GM11168 (cell line): ENCODE measurements around the gene PDE4D.

Source experiments
- in situ Hi-C: fragments of 300-500 bp; cut with MboI; formaldehyde crosslinking; loops from one replicate; pipeline ENCODE4 v1.12.0; 2022; ENCODE audit warnings: low sequenced_read_pairs; ENCODE audit not compliant: unreplicated experiment

Gene PDE4D

DNA sequence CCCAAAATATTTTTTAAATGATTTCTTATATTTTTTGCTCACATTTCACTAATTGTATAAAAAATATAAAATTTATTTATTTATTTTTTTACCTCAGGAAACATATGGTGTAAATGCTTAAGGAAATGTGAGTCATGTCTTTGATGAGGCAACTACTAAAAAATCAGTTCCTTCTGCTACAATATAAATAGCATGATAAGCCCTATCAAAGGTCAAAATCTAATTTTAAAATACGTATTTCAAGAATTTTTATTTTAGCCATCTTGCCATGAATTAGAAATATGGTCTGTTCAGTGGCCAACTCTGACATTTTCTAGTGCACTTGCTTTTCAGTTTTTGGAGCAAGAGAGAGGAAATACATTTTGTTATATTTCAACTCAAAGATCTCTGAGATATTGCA is 50.5 kb downstream of the PDE4D start:
- in situ Hi-C loops, result no loop called here

DNA sequence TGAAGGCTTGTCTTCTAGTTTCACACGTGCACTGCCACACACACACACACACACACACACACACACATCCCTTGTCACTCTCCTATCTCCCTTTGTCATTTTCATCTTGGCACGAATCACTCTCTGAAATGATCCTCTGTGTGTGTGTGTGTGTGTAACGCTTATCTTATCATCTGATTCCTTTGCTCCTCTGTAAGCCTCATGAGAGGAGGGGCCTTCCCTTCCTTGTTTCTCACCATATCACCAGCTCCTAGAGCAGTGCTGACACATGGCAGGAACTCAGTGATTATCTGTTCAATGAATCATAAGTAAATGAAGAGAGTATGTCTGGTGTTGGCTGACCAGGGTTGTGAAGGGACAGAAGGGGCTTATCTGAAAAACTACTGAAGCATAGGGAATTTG is 53.3 kb downstream of the PDE4D start:
- in situ Hi-C loops, result no loop called here

- in situ Hi-C loops, result no loop called here
Observed at GRCh38 chr5:59838989-59839388, 54.5 kb downstream of the PDE4D start.

GRCh38 chr5:59838067-59838466 is 55.5 kb downstream of the PDE4D start:
- in situ Hi-C loops, result no loop called here

- in situ Hi-C loops, result no loop called here
Observed at GRCh38 chr5:59837071-59837470, 56.5 kb downstream of the PDE4D start.

DNA sequence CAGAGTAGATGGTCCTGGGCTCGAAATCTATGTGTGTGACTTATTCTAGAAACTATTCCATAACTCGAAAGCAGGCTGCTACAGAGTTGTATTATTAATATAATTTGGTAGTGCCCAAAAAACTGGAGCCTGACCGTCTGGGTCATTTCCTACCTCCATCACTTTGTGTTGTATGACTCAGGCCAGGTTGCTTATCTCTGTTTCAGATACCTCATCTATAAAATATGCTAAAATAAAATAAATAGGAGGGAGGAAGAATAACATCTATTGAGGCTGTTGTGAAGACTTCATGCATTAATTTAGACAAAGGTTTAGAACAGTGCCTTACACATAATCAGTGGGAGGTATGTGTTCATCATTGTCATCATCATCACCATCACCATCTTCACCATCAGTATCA is 57.7 kb downstream of the PDE4D start:
- in situ Hi-C loops, result no loop called here

DNA sequence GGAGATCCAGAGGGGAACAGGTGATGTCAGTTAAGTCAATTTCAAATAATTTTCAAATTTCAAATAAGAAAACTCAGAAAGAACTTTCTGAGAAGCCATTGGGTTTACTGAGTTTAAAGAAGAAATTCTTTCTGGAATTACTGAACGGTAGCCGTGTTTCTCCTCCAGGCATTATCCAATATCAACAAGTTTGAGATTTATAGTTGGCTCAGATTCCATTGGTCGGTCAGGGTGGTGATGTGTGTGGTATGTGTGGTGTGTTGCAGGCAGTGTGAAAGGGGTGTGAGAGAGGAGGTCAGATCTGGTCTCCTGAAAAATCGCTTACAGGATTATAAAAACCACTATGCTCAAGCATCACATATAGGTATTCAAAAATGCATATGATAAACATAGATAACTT is 60.1 kb downstream of the PDE4D start:
- in situ Hi-C loops, result no loop called here

DNA sequence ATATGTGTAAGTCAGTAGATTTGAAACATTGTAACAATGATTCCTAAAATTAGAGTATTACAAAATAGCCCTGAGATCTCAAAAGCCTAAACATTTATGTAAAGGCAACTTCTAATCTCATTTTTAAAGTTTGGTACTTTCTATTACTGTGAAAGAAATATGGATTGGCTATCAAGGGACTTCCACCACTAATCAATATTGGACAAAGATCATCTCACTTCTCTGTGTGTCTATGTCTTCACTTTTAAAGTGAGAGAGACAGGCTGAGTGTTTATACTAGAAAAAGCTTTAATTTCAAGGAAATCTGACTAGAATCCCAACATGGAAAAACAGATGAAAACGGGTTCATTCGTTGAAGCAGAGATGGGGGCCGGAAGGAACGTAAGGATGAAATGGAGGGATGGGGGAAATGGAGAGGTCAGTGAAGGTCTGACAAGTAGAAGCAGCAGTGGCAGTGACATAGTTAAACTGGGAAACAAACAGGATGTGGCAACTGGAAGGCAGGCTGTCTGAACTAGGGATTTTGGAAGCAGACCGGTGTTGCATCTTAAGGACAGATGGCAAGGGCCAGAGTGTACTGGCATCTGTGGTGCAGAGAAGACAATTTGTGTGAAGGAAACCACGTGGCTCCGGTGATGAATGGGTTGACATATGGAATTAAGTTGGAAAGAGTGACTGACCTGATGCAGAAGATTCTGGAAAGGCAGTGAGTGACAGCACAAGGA is 60.8 kb downstream of the PDE4D start:
- in situ Hi-C loops, result no loop called here

- in situ Hi-C loops, result no loop called here
Observed at GRCh38 chr5:59831326-59832010, 62.1 kb downstream of the PDE4D start.

GRCh38 chr5:59830536-59831200 is 62.9 kb downstream of the PDE4D start:
- in situ Hi-C loops, result no loop called here

DNA sequence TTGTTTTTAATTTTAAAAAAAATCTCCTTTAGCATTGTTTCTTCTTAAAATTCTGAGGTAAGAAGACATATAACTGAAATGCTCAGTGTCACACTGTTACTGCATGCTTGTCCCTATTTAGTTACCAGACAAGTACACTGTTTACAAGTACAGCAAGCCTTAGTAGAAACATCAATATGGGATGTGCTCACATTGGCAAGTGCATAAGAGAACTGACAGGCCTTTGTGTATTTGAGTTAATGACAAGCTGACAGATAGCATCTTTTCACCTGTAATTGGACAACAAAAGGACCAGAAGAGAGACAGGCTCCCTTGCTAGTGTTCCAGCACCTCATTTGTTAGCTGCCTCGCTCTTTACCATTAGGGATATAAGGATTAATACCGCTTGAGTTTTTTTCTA is 63.6 kb downstream of the PDE4D start:
- in situ Hi-C loops, result no loop called here

GRCh38 chr5:59829386-59829785 is 64.1 kb downstream of the PDE4D start:
- in situ Hi-C loops, result no loop called here

- in situ Hi-C loops, result no loop called here
Observed at GRCh38 chr5:59828623-59829022, 64.9 kb downstream of the PDE4D start.

DNA sequence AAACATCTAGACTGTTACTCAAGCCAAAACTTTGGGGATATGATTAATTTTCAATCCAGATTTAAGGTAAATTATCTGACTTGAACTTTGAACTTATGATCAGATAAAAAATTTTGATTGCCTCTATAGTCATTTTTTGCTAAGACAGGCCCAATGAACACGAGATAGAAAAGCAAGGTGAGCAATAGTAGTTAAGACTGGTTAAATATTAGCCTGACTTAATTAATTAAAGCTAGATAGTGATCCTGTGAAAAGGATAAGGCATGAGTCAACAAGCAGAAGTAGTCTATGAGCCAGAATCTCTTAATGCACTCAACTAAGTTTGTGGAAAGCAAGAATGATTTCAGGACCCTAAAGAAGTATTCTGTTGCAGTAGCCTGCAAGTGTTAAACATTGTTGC is 66.5 kb downstream of the PDE4D start:
- in situ Hi-C loops, result no loop called here

DNA sequence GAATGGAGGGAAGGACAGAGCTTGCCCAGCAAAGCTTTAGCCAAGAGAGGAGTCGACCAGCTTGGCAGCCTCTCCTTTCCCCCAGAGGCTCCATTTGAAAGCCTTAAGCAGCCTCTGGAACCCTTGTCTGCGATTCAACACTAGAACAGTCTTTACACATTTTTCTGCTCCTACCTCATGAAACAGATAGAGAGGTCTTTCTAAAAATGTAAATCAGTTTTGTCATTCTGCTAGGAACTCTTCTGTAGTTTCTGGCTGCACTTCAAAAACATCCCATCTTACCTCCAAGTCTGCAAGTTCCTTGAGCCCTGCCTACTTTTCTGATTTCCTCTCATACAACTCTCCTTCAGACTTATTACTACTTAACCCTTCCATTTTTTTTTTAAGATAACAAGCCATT is 70.1 kb downstream of the PDE4D start:
- in situ Hi-C loops, result loop anchor here (25.0 kb wide), 2 partner anchors 564 to 839 kb away; no protein-coding TSS in a partner anchor

- in situ Hi-C loops, result loop anchor here (10.0 to 25.0 kb wide), 4 partner anchors 335 to 842 kb away; no protein-coding TSS in a partner anchor
Observed at GRCh38 chr5:59819806-59820205, 73.7 kb downstream of the PDE4D start.

GRCh38 chr5:59817536-59817935 is 76.0 kb downstream of the PDE4D start:
- in situ Hi-C loops, result loop anchor here (10.0 to 25.0 kb wide), 4 partner anchors 337 to 845 kb away; no protein-coding TSS in a partner anchor

DNA sequence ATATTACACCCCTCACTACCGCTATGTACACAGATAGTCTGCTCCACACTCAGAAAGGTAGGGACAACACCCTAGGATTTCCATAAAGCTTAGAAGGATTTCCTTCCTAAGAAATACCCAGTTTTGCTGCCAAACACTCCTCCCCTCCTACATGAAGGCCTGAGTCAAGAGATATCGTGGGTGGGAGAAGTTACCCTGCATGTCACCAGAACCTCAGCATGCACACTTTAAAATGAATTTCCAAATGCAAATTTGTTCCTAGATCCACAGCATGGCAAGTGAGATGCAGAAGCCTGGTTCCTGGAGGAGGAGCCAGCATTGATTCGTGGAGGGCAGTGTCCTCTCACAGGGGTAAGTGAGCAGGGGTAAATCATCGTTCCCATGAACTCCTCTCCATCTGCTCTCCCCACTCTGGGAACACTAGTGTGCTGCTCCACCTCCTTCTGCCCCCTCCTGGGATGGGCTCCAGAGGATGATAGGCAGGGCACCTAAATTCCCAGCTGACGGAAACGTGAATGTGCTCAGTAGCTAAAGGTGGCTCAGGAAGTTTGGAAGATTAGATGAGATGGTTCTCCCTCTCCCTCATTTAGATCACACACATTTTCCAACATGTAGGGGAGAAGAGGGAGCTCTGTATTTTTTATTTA is 76.7 kb downstream of the PDE4D start:
- in situ Hi-C loops, result loop anchor here (10.0 to 25.0 kb wide), 4 partner anchors 338 to 846 kb away; no protein-coding TSS in a partner anchor

DNA sequence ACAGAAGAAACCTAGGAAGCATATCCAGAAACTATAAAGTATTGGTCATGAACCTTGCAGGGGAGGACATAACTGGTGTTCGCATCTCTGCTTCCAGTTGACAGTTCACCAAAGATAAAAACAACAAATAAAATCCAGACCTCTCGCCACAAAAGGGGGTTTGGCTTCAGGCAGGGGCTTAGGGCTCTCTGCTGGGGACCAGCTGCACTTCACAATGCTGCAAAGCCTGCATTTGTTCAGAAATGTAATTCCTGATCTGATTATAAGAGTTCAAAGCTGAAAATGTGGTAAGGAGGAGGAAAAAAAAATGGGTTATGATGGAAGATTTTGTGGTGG is 79.0 kb downstream of the PDE4D start:
- in situ Hi-C loops, result loop anchor here (10.0 to 25.0 kb wide), 4 partner anchors 340 to 848 kb away; no protein-coding TSS in a partner anchor

- in situ Hi-C loops, result loop anchor here (10.0 to 25.0 kb wide), 4 partner anchors 341 to 848 kb away; no protein-coding TSS in a partner anchor
Observed at GRCh38 chr5:59813761-59814536, 79.6 kb downstream of the PDE4D start.
